Spleen (tissue), 7 donors: ENCODE measurements around the gene WBP1L.

Experiments
- CTCF ChIP-seq, 11 experiments: fragments of 200-600 bp in 7 of 11; fragments of 450-650 bp in 4 of 11; sonication (generic) in 4 of 11; IDR thresholded peaks in 8 of 11; conservative IDR thresholded peaks in 3 of 11; 1 replicate in 7 of 11; 2 replicates in 4 of 11; pipeline versions ENCODE4 v1.4.0 to v1.8.0; 2016 to 2021; ENCODE audit warnings: antibody characterized with exemption in 11 of 11, inconsistent platforms in 4 of 11, mild to moderate bottlenecking in 1 of 11
- POLR2A ChIP-seq, 3 donors: fragments of 450-650 bp; IDR thresholded peaks; one replicate each; pipeline ENCODE4 v1.5.1; 2017; ENCODE audit warnings: antibody characterized with exemption in 3 of 3, mild to moderate bottlenecking in 1 of 3
- POLR2AphosphoS5 ChIP-seq, 3 donors: sonication (generic); formaldehyde crosslinking; IDR thresholded peaks; one replicate each; pipeline ENCODE4 v1.5.1; 2017; ENCODE audit warnings: antibody characterized with exemption in 3 of 3
- donor health status: DM: no; HTN: no; CAD: no; lungs with moderate emphysema.
- donor health status: DM: no; HTN: no; CAD: no.
- donor health status: DM: no; HTN: no; CAD: no.

GRCh38 chr10:102781921-102782557 is 38.3 kb downstream of the WBP1L start:
- no peak for TF ChIP-seq CTCF (IDR thresholded peaks at IDR 0.05 in 8 of 11, conservative IDR thresholded peaks at IDR 0.05 in 3 of 11)
- TF ChIP-seq POLR2A (IDR thresholded peaks at IDR 0.05): no peak
- TF ChIP-seq POLR2AphosphoS5 (IDR thresholded peaks at IDR 0.05): no peak
